Measurements from ENCODE around the gene MGAT4C.

DNA sequence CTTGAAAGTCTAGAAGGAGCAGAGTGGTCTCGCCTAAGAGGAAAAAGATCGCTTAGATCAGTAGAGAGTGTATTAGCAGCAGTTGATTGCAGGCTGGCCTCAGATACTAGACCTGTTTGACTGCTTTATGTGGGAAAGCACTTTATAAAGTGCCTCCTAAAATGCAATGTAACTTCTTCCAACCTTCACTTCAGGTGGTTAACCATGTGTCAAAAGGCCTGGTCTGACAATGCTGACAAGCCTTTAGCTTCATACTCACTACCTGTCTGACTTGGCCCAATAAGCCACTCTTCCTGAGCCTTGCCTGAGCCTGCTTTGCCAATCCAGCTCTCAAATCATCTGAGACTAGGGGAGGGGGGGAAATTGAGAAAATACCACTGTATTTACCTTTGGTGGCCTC, 14.6 kb downstream of the MGAT4C start:
- TF ChIP-seq, protein P1, sequence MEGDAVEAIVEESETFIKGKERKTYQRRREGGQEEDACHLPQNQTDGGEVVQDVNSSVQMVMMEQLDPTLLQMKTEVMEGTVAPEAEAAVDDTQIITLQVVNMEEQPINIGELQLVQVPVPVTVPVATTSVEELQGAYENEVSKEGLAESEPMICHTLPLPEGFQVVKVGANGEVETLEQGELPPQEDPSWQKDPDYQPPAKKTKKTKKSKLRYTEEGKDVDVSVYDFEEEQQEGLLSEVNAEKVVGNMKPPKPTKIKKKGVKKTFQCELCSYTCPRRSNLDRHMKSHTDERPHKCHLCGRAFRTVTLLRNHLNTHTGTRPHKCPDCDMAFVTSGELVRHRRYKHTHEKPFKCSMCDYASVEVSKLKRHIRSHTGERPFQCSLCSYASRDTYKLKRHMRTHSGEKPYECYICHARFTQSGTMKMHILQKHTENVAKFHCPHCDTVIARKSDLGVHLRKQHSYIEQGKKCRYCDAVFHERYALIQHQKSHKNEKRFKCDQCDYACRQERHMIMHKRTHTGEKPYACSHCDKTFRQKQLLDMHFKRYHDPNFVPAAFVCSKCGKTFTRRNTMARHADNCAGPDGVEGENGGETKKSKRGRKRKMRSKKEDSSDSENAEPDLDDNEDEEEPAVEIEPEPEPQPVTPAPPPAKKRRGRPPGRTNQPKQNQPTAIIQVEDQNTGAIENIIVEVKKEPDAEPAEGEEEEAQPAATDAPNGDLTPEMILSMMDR (IDR thresholded peaks at IDR 0.05) = no peak
- TF ChIP-seq POLR2A (IDR thresholded peaks at IDR 0.05) = no peak
